Osteoblast (primary cell): ENCODE data around the gene ANTXR1. TPM values are rescaled to one million over a fixed set of nuclear protein-coding genes. Genes with fewer than 3 reads are reported as not detected.

ENCODE experiments used
- DNase-seq: peaks from one replicate; pipeline ENCODE4 v3.0.0; 2011; ENCODE audit warnings: low spot score, mixed read lengths; ENCODE audit not compliant: insufficient read length; ENCODE audit errors: missing footprints
- H2AFZ ChIP-seq: 2 replicates; pipeline ENCODE4 v1.6.0; 2011; ENCODE audit warnings: mild to moderate bottlenecking, low read length
- H3K27ac ChIP-seq: 2 replicates; pipeline ENCODE4 v1.5.1; 2011; ENCODE audit warnings: mild to moderate bottlenecking, low read depth, low read length, moderate library complexity
- H3K27me3 ChIP-seq: 2 replicates; pipeline ENCODE4 v1.6.0; 2012; ENCODE audit warnings: mild to moderate bottlenecking, control low read depth, inconsistent platforms, low read length, moderate library complexity; ENCODE audit not compliant: insufficient read depth
- H3K36me3 ChIP-seq: 2 replicates; pipeline ENCODE4 v1.5.1; 2011; ENCODE audit warnings: mild to moderate bottlenecking, low read length, control low read depth, moderate library complexity; ENCODE audit not compliant: insufficient read depth
- H3K4me1 ChIP-seq: 2 replicates; pipeline ENCODE4 v1.5.1; 2011; ENCODE audit warnings: mild to moderate bottlenecking, low read length, control low read depth, moderate library complexity; ENCODE audit not compliant: insufficient read depth
- H3K4me2 ChIP-seq: 2 replicates; pipeline ENCODE4 v1.6.0; 2011; ENCODE audit warnings: mild to moderate bottlenecking, low read length; ENCODE audit not compliant: insufficient read depth
- H3K4me3 ChIP-seq: fragments of 200-600 bp; sonication (generic); 3 replicates; pipeline ENCODE4 v1.5.1; 2012; ENCODE audit warnings: mild to moderate bottlenecking, low read length, inconsistent platforms; ENCODE audit not compliant: insufficient read depth
- H3K79me2 ChIP-seq: 2 replicates; pipeline ENCODE4 v1.6.0; 2012; ENCODE audit warnings: mild to moderate bottlenecking, low read length, control low read depth, inconsistent platforms; ENCODE audit not compliant: insufficient read depth
- H3K9me3 ChIP-seq: 2 replicates; pipeline ENCODE4 v1.5.1; 2011; ENCODE audit warnings: low read depth, low read length, control low read depth
- H4K20me1 ChIP-seq: 2 replicates; pipeline ENCODE4 v1.6.0; 2012; ENCODE audit warnings: mild to moderate bottlenecking, low read length, control low read depth; ENCODE audit not compliant: insufficient read depth
- total RNA-seq: library from RNA; depleted of rRNA; stranded (reverse); fragments of >200 nt; gene quantifications from 2 replicates; pipeline ENCODE4 v1.2.3, GENCODE V29; 2012
- TF ChIP-seq, protein P1 (sequence below): IDR thresholded peaks from 2 replicates; pipeline ENCODE4 v1.5.1; 2011; ENCODE audit warnings: mild to moderate bottlenecking, low read depth, low read length, moderate library complexity; ENCODE audit errors: extremely low read depth

ANTXR1 gene
- total RNA-seq, 1 donor = 123 TPM

GRCh38 chr2:69067026-69067630, 54.1 kb downstream of the ANTXR1 start:
- H3K4me3 ChIP-seq = no peak overlapping the region
- no peak overlapping the region for H3K27ac ChIP-seq
- H3K79me2 ChIP-seq = peaks cover 30% of the 10 kb centered on the region
- DNase-seq = no peak
- peaks cover 4% of the 10 kb centered on the region for H4K20me1 ChIP-seq
- H3K9me3 ChIP-seq = no peaks in the 10 kb centered on the region
- H3K4me2 ChIP-seq = no peak overlapping the region
- H3K27me3 ChIP-seq = no peaks in the 10 kb centered on the region
- H2AFZ ChIP-seq = no peak overlapping the region
- H3K36me3 ChIP-seq = peaks cover 27% of the 10 kb centered on the region
- TF ChIP-seq, protein P1, sequence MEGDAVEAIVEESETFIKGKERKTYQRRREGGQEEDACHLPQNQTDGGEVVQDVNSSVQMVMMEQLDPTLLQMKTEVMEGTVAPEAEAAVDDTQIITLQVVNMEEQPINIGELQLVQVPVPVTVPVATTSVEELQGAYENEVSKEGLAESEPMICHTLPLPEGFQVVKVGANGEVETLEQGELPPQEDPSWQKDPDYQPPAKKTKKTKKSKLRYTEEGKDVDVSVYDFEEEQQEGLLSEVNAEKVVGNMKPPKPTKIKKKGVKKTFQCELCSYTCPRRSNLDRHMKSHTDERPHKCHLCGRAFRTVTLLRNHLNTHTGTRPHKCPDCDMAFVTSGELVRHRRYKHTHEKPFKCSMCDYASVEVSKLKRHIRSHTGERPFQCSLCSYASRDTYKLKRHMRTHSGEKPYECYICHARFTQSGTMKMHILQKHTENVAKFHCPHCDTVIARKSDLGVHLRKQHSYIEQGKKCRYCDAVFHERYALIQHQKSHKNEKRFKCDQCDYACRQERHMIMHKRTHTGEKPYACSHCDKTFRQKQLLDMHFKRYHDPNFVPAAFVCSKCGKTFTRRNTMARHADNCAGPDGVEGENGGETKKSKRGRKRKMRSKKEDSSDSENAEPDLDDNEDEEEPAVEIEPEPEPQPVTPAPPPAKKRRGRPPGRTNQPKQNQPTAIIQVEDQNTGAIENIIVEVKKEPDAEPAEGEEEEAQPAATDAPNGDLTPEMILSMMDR = no peak
- H3K4me1 ChIP-seq = peaks cover 5% of the 10 kb centered on the region

- Histone ChIP-seq H4K20me1 (peaks cover 4% of the 10 kb centered on the region), H3K4me1 (no peaks in the 10 kb centered on the region), H3K79me2 (peaks cover 28% of the 10 kb centered on the region), H3K27me3 (no peaks in the 10 kb centered on the region), H3K4me3 (no peak overlapping the region), H2AFZ (no peak overlapping the region), H3K36me3 (peaks cover 33% of the 10 kb centered on the region), H3K4me2 (no peak overlapping the region), H3K9me3 (no peaks in the 10 kb centered on the region), H3K27ac (no peak overlapping the region)
- DNase-seq = no peak
- TF ChIP-seq, protein P1 = no peak
Observed at GRCh38 chr2:69067866-69068265, 54.9 kb downstream of the ANTXR1 start.

DNA sequence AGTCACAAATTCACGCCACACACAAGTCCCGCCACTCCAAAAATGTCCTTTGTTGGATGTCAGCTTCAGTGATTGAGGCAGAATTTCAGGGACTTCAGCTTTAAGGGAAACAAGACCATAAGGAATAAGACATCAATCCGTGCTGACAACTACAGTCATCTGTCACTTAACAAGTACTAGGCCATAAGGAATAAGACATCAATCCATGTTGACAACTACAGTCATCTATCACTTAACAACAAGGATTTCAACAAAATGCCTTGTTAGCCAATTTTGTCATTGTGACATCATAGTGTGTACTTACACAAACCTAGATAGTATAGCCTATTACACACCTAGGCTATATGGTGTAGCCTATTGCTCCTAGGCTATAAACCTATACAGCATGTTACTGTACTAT, 58.0 kb downstream of the ANTXR1 start:
- Histone ChIP-seq H2AFZ (no peak overlapping the region), H3K4me2 (no peak overlapping the region), H3K27me3 (no peaks in the 10 kb centered on the region), H3K9me3 (no peaks in the 10 kb centered on the region), H3K79me2 (peaks cover 21% of the 10 kb centered on the region), H3K27ac (no peak overlapping the region), H4K20me1 (peaks cover 4% of the 10 kb centered on the region), H3K36me3 (peaks cover 47% of the 10 kb centered on the region), H3K4me1 (no peaks in the 10 kb centered on the region), H3K4me3 (no peak overlapping the region)
- DNase-seq = no peak
- TF ChIP-seq, protein P1 = no peak

- Histone ChIP-seq H2AFZ (no peak overlapping the region), H3K79me2 (peaks cover 5% of the 10 kb centered on the region), H3K27ac (no peak overlapping the region), H4K20me1 (peaks cover 4% of the 10 kb centered on the region), H3K4me1 (peaks cover 7% of the 10 kb centered on the region), H3K9me3 (no peaks in the 10 kb centered on the region), H3K27me3 (no peaks in the 10 kb centered on the region), H3K4me3 (no peak overlapping the region), H3K4me2 (no peak overlapping the region), H3K36me3 (peaks cover 64% of the 10 kb centered on the region)
- DNase-seq = no peak
- TF ChIP-seq, protein P1 = no peak
Observed at GRCh38 chr2:69073928-69074570, 61.1 kb downstream of the ANTXR1 start.
